Tibial nerve (tissue), 4 donors: Measurements from ENCODE around the gene DIMT1. TPM values are rescaled to one million over a fixed set of nuclear protein-coding genes. Genes with fewer than 3 reads are reported as not detected.

ENCODE experiments used
- DNase-seq, 2 donors: peaks; one replicate each; pipeline ENCODE4 v3.0.0-alpha.2; 2019; ENCODE audit warnings: low spot score in 2 of 2
- H3K27ac ChIP-seq, 4 donors: fragments of 200-600 bp; sonication (generic) in 3 of 4; one replicate each; pipeline ENCODE4 v1.5.1; 2017 to 2019; ENCODE audit warnings: mild to moderate bottlenecking in 1 of 4
- H3K27me3 ChIP-seq, 2 donors: fragments of 200-600 bp; sonication (generic) in 1 of 2; one replicate each; pipeline versions ENCODE4 v1.5.1 to v1.6.0; 2017 to 2019
- H3K36me3 ChIP-seq, 3 donors: fragments of 200-600 bp; sonication (generic); one replicate each; pipeline ENCODE4 v1.5.1; 2018 to 2019
- H3K4me1 ChIP-seq, 4 donors: fragments of 200-600 bp; sonication (generic) in 3 of 4; one replicate each; pipeline ENCODE4 v1.5.1; 2017 to 2019
- H3K4me3 ChIP-seq, 4 donors: fragments of 200-600 bp; sonication (generic) in 3 of 4; one replicate each; pipeline ENCODE4 v1.5.1; 2017 to 2019; ENCODE audit warnings: mild to moderate bottlenecking in 1 of 4, moderate library complexity in 1 of 4
- H3K9me3 ChIP-seq, 4 donors: fragments of 200-600 bp; sonication (generic) in 3 of 4; one replicate each; pipeline ENCODE4 v1.5.1; 2017 to 2019
- CTCF ChIP-seq, 5 experiments: fragments of 200-600 bp in 3 of 5; fragments of 450-650 bp in 2 of 5; sonication (generic) in 3 of 5; IDR thresholded peaks; one replicate each; pipeline ENCODE4 v1.5.1; 2016 to 2019; ENCODE audit warnings: antibody characterized with exemption in 5 of 5, mild to moderate bottlenecking in 3 of 5, moderate library complexity in 2 of 5
- EP300 ChIP-seq, 2 donors: sonication (generic); formaldehyde crosslinking; IDR thresholded peaks; one replicate each; pipeline ENCODE4 v1.6.1; 2017; ENCODE audit warnings: antibody characterized with exemption in 2 of 2, mild to moderate bottlenecking in 1 of 2
- POLR2A ChIP-seq, 2 donors: fragments of 450-650 bp; IDR thresholded peaks; one replicate each; pipeline ENCODE4 v1.6.1; 2017; ENCODE audit warnings: antibody characterized with exemption in 2 of 2, mild to moderate bottlenecking in 2 of 2, moderate library complexity in 2 of 2
- whole genome bisulfite sequencing, 2 donors: methylation state at CpG; one replicate each; pipeline ENCODE4 v1.1.5; 2018; 5-methylcytosine and 5-hydroxymethylcytosine counted together
- small RNA-seq: library from RNA; depleted of rRNA; stranded (forward); fragments of <200 nt; gene quantifications from one replicate; pipeline ENCODE3, GENCODE V24; 2016
- total RNA-seq, 4 donors: library from RNA; depleted of rRNA; stranded (reverse); fragments of >200 nt; gene quantifications; one replicate each; pipeline ENCODE4 v1.1.0, GENCODE V29; 2016

DIMT1 gene
- total RNA-seq, 4 donors from 2014 or later: 16.2 to 22.2 (median 17.5) TPM

- 100% methylated on average over 2 of the region's 2 CpGs for WGBS, 2 donors
Measured at GRCh38 chr5:62342476-62342837, 61.2 kb downstream of the DIMT1 start.

DNA sequence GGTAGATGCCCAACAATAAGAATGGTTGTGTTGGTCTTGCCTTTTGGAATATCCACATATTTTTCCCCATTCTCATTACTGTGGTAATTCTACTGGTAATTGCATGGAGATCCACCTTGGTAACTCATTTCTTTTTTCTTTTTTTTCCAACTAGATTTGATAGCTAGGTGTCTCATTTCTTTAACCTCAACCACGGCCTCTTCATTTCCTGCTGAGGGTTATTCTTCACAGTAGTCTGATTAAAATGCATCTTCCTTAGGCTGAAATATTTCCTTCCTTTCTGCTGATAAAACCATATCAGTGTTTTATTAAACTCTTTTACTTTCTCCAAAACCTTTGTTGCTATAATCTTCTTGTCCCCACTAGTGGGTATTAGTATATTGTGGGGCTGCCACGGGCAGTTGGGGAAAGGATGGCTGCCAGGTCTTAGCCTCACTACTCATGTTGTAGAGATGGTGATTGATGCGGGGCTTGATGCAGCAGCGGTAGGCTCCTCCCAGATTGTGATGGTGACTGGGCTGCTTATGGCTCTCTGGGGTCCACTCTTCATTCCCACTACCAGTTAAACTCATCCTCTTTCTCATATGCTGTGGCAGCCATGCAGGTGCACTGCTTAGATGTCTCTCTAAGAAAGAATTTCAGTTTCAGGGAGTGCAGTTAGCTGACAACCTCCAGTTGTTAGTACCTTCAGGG lies 61.8 kb downstream of the DIMT1 start:
- H3K36me3 ChIP-seq: no peaks in the 10 kb centered on the region
- H3K4me3 ChIP-seq: no peak overlapping the region
- WGBS, 2 donors: 88 to 96% methylated on average over 4 of the region's 4 CpGs
- no peaks in the 10 kb centered on the region for H3K4me1 ChIP-seq
- DNase-seq: no peak
- TF ChIP-seq EP300 (IDR thresholded peaks at IDR 0.05) (no peak), CTCF (IDR thresholded peaks at IDR 0.05) (no peak), POLR2A (IDR thresholded peaks at IDR 0.05) (no peak)
- no peaks in the 10 kb centered on the region for H3K27me3 ChIP-seq
- no peaks in the 10 kb centered on the region for H3K9me3 ChIP-seq
- no peak overlapping the region for H3K27ac ChIP-seq

More at GRCh38 chr5:62342476-62342837, 61.2 kb downstream of the DIMT1 start:
- Histone ChIP-seq H3K36me3 (no peaks in the 10 kb centered on the region), H3K4me1 (no peaks in the 10 kb centered on the region), H3K4me3 (no peak overlapping the region), H3K27ac (no peak overlapping the region), H3K9me3 (no peaks in the 10 kb centered on the region), H3K27me3 (no peaks in the 10 kb centered on the region)
- TF ChIP-seq POLR2A (IDR thresholded peaks at IDR 0.05) (no peak), CTCF (IDR thresholded peaks at IDR 0.05) (no peak), EP300 (IDR thresholded peaks at IDR 0.05) (no peak)
- no peak for DNase-seq

GRCh38 chr5:62340979-62341378 lies 62.7 kb downstream of the DIMT1 start:
- H3K9me3 ChIP-seq: no peaks in the 10 kb centered on the region
- WGBS, 2 donors: 91 to 95% methylated on average over 2 of the region's 2 CpGs

GRCh38 chr5:62340392-62340791 lies 63.3 kb downstream of the DIMT1 start:
- no peak for TF ChIP-seq POLR2A (IDR thresholded peaks at IDR 0.05)
- TF ChIP-seq EP300 (IDR thresholded peaks at IDR 0.05): no peak
- TF ChIP-seq CTCF (IDR thresholded peaks at IDR 0.05): peak in 1 of 5 experiments; percentile 10
- 32 to 33% methylated on average over 1 of the region's 1 CpG for WGBS, 2 donors
- Histone ChIP-seq H3K27me3 (no peaks in the 10 kb centered on the region), H3K4me3 (no peak overlapping the region), H3K4me1 (no peaks in the 10 kb centered on the region), H3K27ac (no peak overlapping the region), H3K36me3 (no peaks in the 10 kb centered on the region), H3K9me3 (no peaks in the 10 kb centered on the region)
- no peak for DNase-seq

More at GRCh38 chr5:62340979-62341378, 62.7 kb downstream of the DIMT1 start:
- no peaks in the 10 kb centered on the region for H3K27me3 ChIP-seq
- no peaks in the 10 kb centered on the region for H3K36me3 ChIP-seq
- no peak for DNase-seq
- H3K4me3 ChIP-seq: no peak overlapping the region
- H3K27ac ChIP-seq: no peak overlapping the region
- no peak for TF ChIP-seq CTCF (IDR thresholded peaks at IDR 0.05)
- no peak for TF ChIP-seq EP300 (IDR thresholded peaks at IDR 0.05)
- no peak for TF ChIP-seq POLR2A (IDR thresholded peaks at IDR 0.05)
- H3K4me1 ChIP-seq: no peaks in the 10 kb centered on the region

Small RNAs within 50 kb of the gene (small RNA-seq; reads per million reads assigned to genes)
- gene RNU6-661P: not detected

Other genes with a start within 250 kb of the DIMT1 start
- gene KIF2A, start 97.7 kb downstream of the DIMT1 start, total RNA-seq: 10 to 100 TPM; 28.5 to 60.3 (median 44.9) TPM
- gene IPO11, start 8.9 kb upstream of the DIMT1 start, total RNA-seq: 10 to 100 TPM; 20.4 to 44.6 (median 34.1) TPM
- gene LRRC70, start 174.9 kb upstream of the DIMT1 start, total RNA-seq: 1 to 10 TPM; 4.6 to 7.5 (median 5.7) TPM